WTC11 (cell line): ENCODE measurements around the gene NUP210L. TPM values are rescaled to one million over a fixed set of nuclear protein-coding genes. Genes with fewer than 3 reads are reported as not detected.
"Not testable (repeated sequence)": the region's sequence is repeated elsewhere in the genome, so short reads cannot be mapped to it uniquely, and the experiment has no call there.

ENCODE experiments used
- ATAC-seq: fragments of 200-7000 bp; cut with Tn5 transposase; 2 replicates; pipeline ENCODE4 v1.10.0; 2021; ENCODE audit warnings: mild to moderate bottlenecking, moderate library complexity
- CTCF ChIA-PET: fragments of 300-600 bp; sonication (Branson Sonifier 250); formaldehyde crosslinking; loops from one replicate; lab custom pipeline; 2021; ENCODE audit warnings: antibody characterized with exemption; lab: Charles Lee
- POLR2A ChIA-PET: fragments of 350-600 bp; sonication (Branson Sonifier 250); formaldehyde crosslinking; loops from one replicate; lab custom pipeline; 2021; ENCODE audit warnings: antibody characterized with exemption; lab: Charles Lee
- DNase-seq: peaks from one replicate; pipeline ENCODE4 v3.0.0; 2021; ENCODE audit warnings: low spot score
- H3K27ac Mint-ChIP-seq: 2 replicates; pipeline ENCODE4 v1.8.0; 2021; ENCODE audit warnings: mixed read lengths
- H3K27me3 Mint-ChIP-seq: 2 replicates; pipeline ENCODE4 v1.8.0; 2021; ENCODE audit warnings: low read depth, mild to moderate bottlenecking, moderate library complexity, mixed read lengths
- H3K36me3 Mint-ChIP-seq: 2 replicates; pipeline ENCODE4 v1.8.0; 2021; ENCODE audit warnings: mixed read lengths
- H3K4me1 Mint-ChIP-seq: 2 replicates; pipeline ENCODE4 v1.8.0; 2022; ENCODE audit warnings: mixed read lengths
- H3K4me3 Mint-ChIP-seq: 2 replicates; pipeline ENCODE4 v1.8.0; 2021; ENCODE audit warnings: mild to moderate bottlenecking, moderate library complexity, mixed read lengths
- H3K9me3 Mint-ChIP-seq: 2 replicates; pipeline ENCODE4 v1.8.0; 2021; ENCODE audit warnings: mixed read lengths
- CDX4 ChIP-seq: fragments of 250-450 bp; sonication (Bioruptor Pico); IDR thresholded peaks from 2 replicates; pipeline ENCODE4 v1.9.0; 2021; ENCODE audit warnings: moderate library complexity, mild to moderate bottlenecking, inconsistent platforms, borderline replicate concordance
- ELF4 ChIP-seq: sonication (generic); formaldehyde crosslinking; IDR thresholded peaks from 2 replicates; pipeline ENCODE4 v1.8.1; 2022; ENCODE audit warnings: low read depth, mild to moderate bottlenecking, moderate library complexity, missing genetic modification reagents
- JUN ChIP-seq: sonication (generic); formaldehyde crosslinking; IDR thresholded peaks from 2 replicates; pipeline ENCODE4 v1.8.0; 2023; ENCODE audit warnings: mild to moderate bottlenecking, missing genetic modification reagents
- NR1H2 ChIP-seq: sonication (generic); formaldehyde crosslinking; IDR thresholded peaks from 2 replicates; pipeline ENCODE4 v1.9.0; 2021; ENCODE audit warnings: mild to moderate bottlenecking, moderate library complexity, missing genetic modification reagents
- STAT6 ChIP-seq: sonication (generic); formaldehyde crosslinking; conservative IDR thresholded peaks from 2 replicates; pipeline ENCODE4 v1.8.1; 2023; ENCODE audit warnings: mild to moderate bottlenecking, low read depth, missing genetic modification reagents, moderate library complexity
- TP53 ChIP-seq: sonication (generic); formaldehyde crosslinking; IDR thresholded peaks from 2 replicates; pipeline ENCODE4 v1.8.1; 2023; ENCODE audit warnings: mild to moderate bottlenecking, missing genetic modification reagents
- ZNF121 ChIP-seq: sonication (generic); formaldehyde crosslinking; IDR thresholded peaks from 2 replicates; pipeline ENCODE4 v1.8.0; 2023; ENCODE audit warnings: missing genetic modification reagents
- ZNF396 ChIP-seq: fragments of 250-450 bp; sonication (Bioruptor Pico); IDR thresholded peaks from 2 replicates; pipeline ENCODE4 v1.8.0; 2021; ENCODE audit warnings: mild to moderate bottlenecking, moderate library complexity, borderline replicate concordance
- total RNA-seq: library from RNA; stranded (reverse); gene quantifications from 3 replicates; pipeline ENCODE4 v1.2.3, GENCODE V29; 2021
- TF ChIP-seq, protein P1 (sequence below): sonication (generic); formaldehyde crosslinking; IDR thresholded peaks from 2 replicates; pipeline ENCODE4 v1.8.1; 2023; ENCODE audit warnings: mild to moderate bottlenecking, missing genetic modification reagents
- TF ChIP-seq, protein P2 (sequence below): sonication (generic); formaldehyde crosslinking; IDR thresholded peaks from 2 replicates; pipeline ENCODE4 v1.8.1; 2023; ENCODE audit warnings: mild to moderate bottlenecking, missing genetic modification reagents, moderate library complexity
- TF ChIP-seq, protein P3 (sequence below): fragments of 200-600 bp; IDR thresholded peaks from 2 replicates; pipeline ENCODE4 v1.8.0; 2022; ENCODE audit warnings: antibody characterized with exemption
- TF ChIP-seq, protein P4 (sequence below): sonication (generic); formaldehyde crosslinking; IDR thresholded peaks from 2 replicates; pipeline ENCODE4 v1.8.1; 2023; ENCODE audit warnings: mild to moderate bottlenecking, moderate library complexity, missing genetic modification reagents

The NUP210L gene
- total RNA-seq, 1 experiment from 2014 or later = 0.02 TPM

- POLR2A ChIA-PET = interaction anchor here (0.6 to 0.7 kb wide), 2 partner anchors 78 to 100 kb away, joined by 3 to 15 read pairs; no protein-coding TSS in a partner anchor
- TF ChIP-seq TP53 (CRISPR knock-in tag) = no peak
- TF ChIP-seq ZNF121 (CRISPR knock-in tag) = 0 out of 2 replicates have a peak, but pooled peaks have one; percentile 39
- TF ChIP-seq, protein P1, sequence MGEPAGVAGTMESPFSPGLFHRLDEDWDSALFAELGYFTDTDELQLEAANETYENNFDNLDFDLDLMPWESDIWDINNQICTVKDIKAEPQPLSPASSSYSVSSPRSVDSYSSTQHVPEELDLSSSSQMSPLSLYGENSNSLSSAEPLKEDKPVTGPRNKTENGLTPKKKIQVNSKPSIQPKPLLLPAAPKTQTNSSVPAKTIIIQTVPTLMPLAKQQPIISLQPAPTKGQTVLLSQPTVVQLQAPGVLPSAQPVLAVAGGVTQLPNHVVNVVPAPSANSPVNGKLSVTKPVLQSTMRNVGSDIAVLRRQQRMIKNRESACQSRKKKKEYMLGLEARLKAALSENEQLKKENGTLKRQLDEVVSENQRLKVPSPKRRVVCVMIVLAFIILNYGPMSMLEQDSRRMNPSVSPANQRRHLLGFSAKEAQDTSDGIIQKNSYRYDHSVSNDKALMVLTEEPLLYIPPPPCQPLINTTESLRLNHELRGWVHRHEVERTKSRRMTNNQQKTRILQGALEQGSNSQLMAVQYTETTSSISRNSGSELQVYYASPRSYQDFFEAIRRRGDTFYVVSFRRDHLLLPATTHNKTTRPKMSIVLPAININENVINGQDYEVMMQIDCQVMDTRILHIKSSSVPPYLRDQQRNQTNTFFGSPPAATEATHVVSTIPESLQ (CRISPR knock-in tag) = no peak
- DNase-seq = no peak
Measured at GRCh38 chr1:154075746-154076145, 79.1 kb downstream of the NUP210L start.

GRCh38 chr1:154062309-154062708 is 92.6 kb downstream of the NUP210L start:
- Mint-ChIP-seq H3K36me3 (no peaks in the 10 kb centered on the region), H3K4me1 (no peaks in the 10 kb centered on the region), H3K27me3 (peaks cover 5% of the 10 kb centered on the region), H3K27ac (no peak overlapping the region), H3K9me3 (peaks cover 1% of the 10 kb centered on the region; the same call in 1 of the 2 replicates), H3K4me3 (no peak overlapping the region)
- TF ChIP-seq, protein P2, sequence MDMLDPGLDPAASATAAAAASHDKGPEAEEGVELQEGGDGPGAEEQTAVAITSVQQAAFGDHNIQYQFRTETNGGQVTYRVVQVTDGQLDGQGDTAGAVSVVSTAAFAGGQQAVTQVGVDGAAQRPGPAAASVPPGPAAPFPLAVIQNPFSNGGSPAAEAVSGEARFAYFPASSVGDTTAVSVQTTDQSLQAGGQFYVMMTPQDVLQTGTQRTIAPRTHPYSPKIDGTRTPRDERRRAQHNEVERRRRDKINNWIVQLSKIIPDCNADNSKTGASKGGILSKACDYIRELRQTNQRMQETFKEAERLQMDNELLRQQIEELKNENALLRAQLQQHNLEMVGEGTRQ (CRISPR knock-in tag) = no peak
- TF ChIP-seq JUN (CRISPR knock-in tag) (no peak), ZNF396 (CRISPR knock-in tag) (no peak), NR1H2 (CRISPR knock-in tag) (no peak), STAT6 (CRISPR knock-in tag) (no peak), ELF4 (CRISPR knock-in tag) (no peak), CDX4 (CRISPR knock-in tag) (no peak)
- TF ChIP-seq, protein P3, sequence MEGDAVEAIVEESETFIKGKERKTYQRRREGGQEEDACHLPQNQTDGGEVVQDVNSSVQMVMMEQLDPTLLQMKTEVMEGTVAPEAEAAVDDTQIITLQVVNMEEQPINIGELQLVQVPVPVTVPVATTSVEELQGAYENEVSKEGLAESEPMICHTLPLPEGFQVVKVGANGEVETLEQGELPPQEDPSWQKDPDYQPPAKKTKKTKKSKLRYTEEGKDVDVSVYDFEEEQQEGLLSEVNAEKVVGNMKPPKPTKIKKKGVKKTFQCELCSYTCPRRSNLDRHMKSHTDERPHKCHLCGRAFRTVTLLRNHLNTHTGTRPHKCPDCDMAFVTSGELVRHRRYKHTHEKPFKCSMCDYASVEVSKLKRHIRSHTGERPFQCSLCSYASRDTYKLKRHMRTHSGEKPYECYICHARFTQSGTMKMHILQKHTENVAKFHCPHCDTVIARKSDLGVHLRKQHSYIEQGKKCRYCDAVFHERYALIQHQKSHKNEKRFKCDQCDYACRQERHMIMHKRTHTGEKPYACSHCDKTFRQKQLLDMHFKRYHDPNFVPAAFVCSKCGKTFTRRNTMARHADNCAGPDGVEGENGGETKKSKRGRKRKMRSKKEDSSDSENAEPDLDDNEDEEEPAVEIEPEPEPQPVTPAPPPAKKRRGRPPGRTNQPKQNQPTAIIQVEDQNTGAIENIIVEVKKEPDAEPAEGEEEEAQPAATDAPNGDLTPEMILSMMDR = no peak
- TF ChIP-seq, protein P4, sequence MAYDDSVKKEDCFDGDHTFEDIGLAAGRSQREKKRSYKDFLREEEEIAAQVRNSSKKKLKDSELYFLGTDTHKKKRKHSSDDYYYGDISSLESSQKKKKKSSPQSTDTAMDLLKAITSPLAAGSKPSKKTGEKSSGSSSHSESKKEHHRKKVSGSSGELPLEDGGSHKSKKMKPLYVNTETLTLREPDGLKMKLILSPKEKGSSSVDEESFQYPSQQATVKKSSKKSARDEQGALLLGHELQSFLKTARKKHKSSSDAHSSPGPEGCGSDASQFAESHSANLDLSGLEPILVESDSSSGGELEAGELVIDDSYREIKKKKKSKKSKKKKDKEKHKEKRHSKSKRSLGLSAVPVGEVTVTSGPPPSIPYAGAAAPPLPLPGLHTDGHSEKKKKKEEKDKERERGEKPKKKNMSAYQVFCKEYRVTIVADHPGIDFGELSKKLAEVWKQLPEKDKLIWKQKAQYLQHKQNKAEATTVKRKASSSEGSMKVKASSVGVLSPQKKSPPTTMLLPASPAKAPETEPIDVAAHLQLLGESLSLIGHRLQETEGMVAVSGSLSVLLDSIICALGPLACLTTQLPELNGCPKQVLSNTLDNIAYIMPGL (CRISPR knock-in tag) = no peak
- ChIA-PET POLR2A (no interaction called here), CTCF (no interaction called here)
- no peak for DNase-seq
- ATAC-seq = no peak

More at GRCh38 chr1:154075746-154076145, 79.1 kb downstream of the NUP210L start:
- H3K9me3 Mint-ChIP-seq = peaks cover 7% of the 10 kb centered on the region
- H3K4me3 Mint-ChIP-seq = no peak overlapping the region
- ATAC-seq = no peak
- H3K27me3 Mint-ChIP-seq = no peaks in the 10 kb centered on the region; the same call in 1 of the 2 replicates
- no peak overlapping the region for H3K27ac Mint-ChIP-seq
- H3K36me3 Mint-ChIP-seq = no peaks in the 10 kb centered on the region
- H3K4me1 Mint-ChIP-seq = no peaks in the 10 kb centered on the region
- CTCF ChIA-PET = no interaction called here

- H3K4me1 Mint-ChIP-seq, POLR2A ChIA-PET, H3K4me3 Mint-ChIP-seq, CTCF ChIA-PET, H3K27ac Mint-ChIP-seq, ATAC-seq, DNase-seq: not testable (repeated sequence)
- Mint-ChIP-seq H3K9me3 (peaks cover 45% of the 10 kb centered on the region), H3K27me3 (peaks cover 15% of the 10 kb centered on the region), H3K36me3 (peaks cover 14% of the 10 kb centered on the region)
Measured at GRCh38 chr1:154047436-154047835, 107.4 kb downstream of the NUP210L start.

- CTCF ChIA-PET, H3K4me1 Mint-ChIP-seq, H3K9me3 Mint-ChIP-seq, H3K36me3 Mint-ChIP-seq, H3K27ac Mint-ChIP-seq, H3K27me3 Mint-ChIP-seq, DNase-seq, H3K4me3 Mint-ChIP-seq, ATAC-seq: not testable (repeated sequence)
- POLR2A ChIA-PET = interaction anchor here (0.6 kb wide), 1 partner anchor 41 kb away, joined by 3 read pairs; no protein-coding TSS in a partner anchor
Measured at GRCh38 chr1:154033697-154034096, 121.2 kb downstream of the NUP210L start.
